NOMO-1 treated with dmso at 0.1 percent for 144 hours (cell line): Measurements from ENCODE around the gene PCYT1A.
"Not testable (repeated sequence)": the region's sequence is repeated elsewhere in the genome, so short reads cannot be mapped to it uniquely, and the experiment has no call there.

Experiments used
- DNase-seq: peaks from one replicate; lab custom pipeline; 2025; ENCODE audit not compliant: unreplicated experiment; lab: John Stamatoyannopoulos, UW

The PCYT1A gene

GRCh38 chr3:196193736-196194541 is 93.6 kb downstream of the PCYT1A start:
- no peak for DNase-seq

- no peak for DNase-seq
Measured at GRCh38 chr3:196193133-196193735, 94.3 kb downstream of the PCYT1A start.

GRCh38 chr3:196192524-196193051 is 94.9 kb downstream of the PCYT1A start:
- DNase-seq = peak; percentile 8

- DNase-seq = peak; percentile 87
Measured at GRCh38 chr3:196192036-196192523, 95.4 kb downstream of the PCYT1A start.

- no peak for DNase-seq
Measured at GRCh38 chr3:196189566-196190347, 97.8 kb downstream of the PCYT1A start.

GRCh38 chr3:196186651-196187573 is 100.6 kb downstream of the PCYT1A start:
- DNase-seq = no peak

GRCh38 chr3:196184881-196185280 is 102.6 kb downstream of the PCYT1A start:
- DNase-seq = no peak

- DNase-seq = not testable (repeated sequence)
Measured at GRCh38 chr3:196184169-196184432, 103.4 kb downstream of the PCYT1A start.

- no peak for DNase-seq
Measured at GRCh38 chr3:196181127-196181546, 106.4 kb downstream of the PCYT1A start.

- no peak for DNase-seq
Measured at GRCh38 chr3:196180346-196180745, 107.2 kb downstream of the PCYT1A start.
